Activated naive CD8-positive, alpha-beta T cell treated with anti-CD3 and anti-CD28 coated beads, Interleukin-2, amount 50 U/mL, for 24 hours (primary cell): Measurements from ENCODE around the gene TMEM98.
"Not testable (repeated sequence)": the region's sequence is repeated elsewhere in the genome, so short reads cannot be mapped to it uniquely, and the experiment has no call there.

ENCODE experiments used
- ATAC-seq: fragments of 150-1000 bp; cut with Tn5 transposase; one replicate; pipeline ENCODE4 v1.10.0; 2021
- DNase-seq: peaks from one replicate; pipeline ENCODE4 v3.0.0; 2021
- H3K27ac Mint-ChIP-seq: one replicate; pipeline ENCODE4 v1.8.0; 2021; ENCODE audit warnings: mild to moderate bottlenecking, mixed read lengths
- H3K27me3 Mint-ChIP-seq: one replicate; pipeline ENCODE4 v1.8.0; 2021; ENCODE audit warnings: mixed read lengths
- H3K36me3 Mint-ChIP-seq: one replicate; pipeline ENCODE4 v1.8.0; 2021; ENCODE audit warnings: low read depth, mixed read lengths
- H3K4me1 Mint-ChIP-seq: one replicate; pipeline ENCODE4 v1.8.0; 2021; ENCODE audit warnings: mixed read lengths
- H3K4me3 Mint-ChIP-seq: one replicate; pipeline ENCODE4 v1.8.0; 2021; ENCODE audit warnings: mild to moderate bottlenecking, moderate library complexity, mixed read lengths
- H3K9me3 Mint-ChIP-seq: one replicate; pipeline ENCODE4 v1.8.0; 2021; ENCODE audit warnings: mixed read lengths

TMEM98 gene

GRCh38 chr17:32904891-32905290, 23.1 kb upstream of the TMEM98 start:
- Mint-ChIP-seq H3K27me3 (peaks cover 31% of the 10 kb centered on the region), H3K27ac (no peak overlapping the region)
- no peak for ATAC-seq

GRCh38 chr17:32907583-32907982, 20.4 kb upstream of the TMEM98 start:
- H3K27me3 Mint-ChIP-seq: peaks cover 24% of the 10 kb centered on the region

More at GRCh38 chr17:32904891-32905290, 23.1 kb upstream of the TMEM98 start:
- Mint-ChIP-seq H3K36me3 (no peaks in the 10 kb centered on the region), H3K9me3 (no peaks in the 10 kb centered on the region), H3K4me3 (no peak overlapping the region), H3K4me1 (peaks cover 20% of the 10 kb centered on the region)
- DNase-seq: no peak

GRCh38 chr17:32909787-32910369, 18.1 kb upstream of the TMEM98 start:
- Mint-ChIP-seq H3K9me3 (no peaks in the 10 kb centered on the region), H3K27ac (no peak overlapping the region), H3K4me1 (peaks cover 12% of the 10 kb centered on the region), H3K4me3 (no peak overlapping the region), H3K36me3 (no peaks in the 10 kb centered on the region), H3K27me3 (peaks cover 16% of the 10 kb centered on the region)
- peak; percentile 67 for DNase-seq
- peak; percentile 73 for ATAC-seq

More at GRCh38 chr17:32907583-32907982, 20.4 kb upstream of the TMEM98 start:
- Mint-ChIP-seq H3K9me3 (no peaks in the 10 kb centered on the region), H3K36me3 (no peaks in the 10 kb centered on the region), H3K4me3 (no peak overlapping the region), H3K4me1 (peaks cover 20% of the 10 kb centered on the region), H3K27ac (no peak overlapping the region)
- ATAC-seq (no peak), DNase-seq (no peak)

GRCh38 chr17:32910769-32911168, 17.2 kb upstream of the TMEM98 start:
- ATAC-seq: no peak
- H3K4me3 Mint-ChIP-seq: no peak overlapping the region
- no peak overlapping the region for H3K27ac Mint-ChIP-seq
- peaks cover 9% of the 10 kb centered on the region for H3K27me3 Mint-ChIP-seq
- H3K9me3 Mint-ChIP-seq: no peaks in the 10 kb centered on the region
- H3K4me1 Mint-ChIP-seq: peaks cover 12% of the 10 kb centered on the region
- no peaks in the 10 kb centered on the region for H3K36me3 Mint-ChIP-seq
- DNase-seq: no peak

GRCh38 chr17:32912218-32912897, 15.6 kb upstream of the TMEM98 start:
- Mint-ChIP-seq H3K27me3 (peaks cover 9% of the 10 kb centered on the region), H3K9me3 (no peaks in the 10 kb centered on the region), H3K4me3 (no peak overlapping the region), H3K36me3 (no peaks in the 10 kb centered on the region), H3K4me1 (peaks cover 13% of the 10 kb centered on the region), H3K27ac (no peak overlapping the region)
- DNase-seq: no peak
- ATAC-seq: no peak

- DNase-seq (no peak), ATAC-seq (no peak)
- Mint-ChIP-seq H3K4me1 (peaks cover 16% of the 10 kb centered on the region), H3K27me3 (peaks cover 7% of the 10 kb centered on the region), H3K36me3 (no peaks in the 10 kb centered on the region), H3K4me3 (no peak overlapping the region), H3K27ac (no peak overlapping the region), H3K9me3 (no peaks in the 10 kb centered on the region)
Observed at GRCh38 chr17:32913593-32913992, 14.4 kb upstream of the TMEM98 start.

- peak; percentile 20 for DNase-seq
- peaks cover 5% of the 10 kb centered on the region for H3K27me3 Mint-ChIP-seq
- no peak overlapping the region for H3K4me3 Mint-ChIP-seq
- H3K27ac Mint-ChIP-seq: no peak overlapping the region
- H3K9me3 Mint-ChIP-seq: no peaks in the 10 kb centered on the region
- no peaks in the 10 kb centered on the region for H3K36me3 Mint-ChIP-seq
- peak; percentile 55 for ATAC-seq
- H3K4me1 Mint-ChIP-seq: peaks cover 16% of the 10 kb centered on the region
Observed at GRCh38 chr17:32914181-32914580, 13.8 kb upstream of the TMEM98 start.

GRCh38 chr17:32915245-32915644, 12.7 kb upstream of the TMEM98 start:
- no peak for ATAC-seq
- Mint-ChIP-seq H3K27ac (no peak overlapping the region), H3K4me1 (peaks cover 16% of the 10 kb centered on the region), H3K4me3 (no peak overlapping the region), H3K27me3 (peaks cover 3% of the 10 kb centered on the region), H3K9me3 (no peaks in the 10 kb centered on the region), H3K36me3 (no peaks in the 10 kb centered on the region)
- no peak for DNase-seq

- peaks cover 16% of the 10 kb centered on the region for H3K4me1 Mint-ChIP-seq
- ATAC-seq: no peak
- no peaks in the 10 kb centered on the region for H3K36me3 Mint-ChIP-seq
- H3K27ac Mint-ChIP-seq: no peak overlapping the region
- no peak for DNase-seq
- H3K27me3 Mint-ChIP-seq: peaks cover 3% of the 10 kb centered on the region
- H3K9me3 Mint-ChIP-seq: no peaks in the 10 kb centered on the region
- no peak overlapping the region for H3K4me3 Mint-ChIP-seq
Observed at GRCh38 chr17:32916134-32916533, 11.8 kb upstream of the TMEM98 start.

- H3K27ac Mint-ChIP-seq: no peak overlapping the region
- H3K27me3 Mint-ChIP-seq: peaks cover 3% of the 10 kb centered on the region
- H3K4me1 Mint-ChIP-seq: peaks cover 16% of the 10 kb centered on the region
- DNase-seq: no peak
- ATAC-seq: no peak
- H3K36me3 Mint-ChIP-seq: no peaks in the 10 kb centered on the region
- no peaks in the 10 kb centered on the region for H3K9me3 Mint-ChIP-seq
- H3K4me3 Mint-ChIP-seq: no peak overlapping the region
Observed at GRCh38 chr17:32917081-32917480, 10.9 kb upstream of the TMEM98 start.

- Mint-ChIP-seq H3K36me3 (no peaks in the 10 kb centered on the region), H3K4me1 (peaks cover 16% of the 10 kb centered on the region), H3K27ac (no peak overlapping the region), H3K27me3 (peaks cover 3% of the 10 kb centered on the region), H3K9me3 (no peaks in the 10 kb centered on the region), H3K4me3 (no peak overlapping the region)
- ATAC-seq (no peak), DNase-seq (no peak)
Observed at GRCh38 chr17:32917842-32918241, 10.1 kb upstream of the TMEM98 start.

GRCh38 chr17:32919876-32920275, 8.1 kb upstream of the TMEM98 start:
- not testable (repeated sequence) for H3K27me3 Mint-ChIP-seq, H3K4me1 Mint-ChIP-seq, H3K27ac Mint-ChIP-seq, ATAC-seq, DNase-seq, H3K9me3 Mint-ChIP-seq, H3K36me3 Mint-ChIP-seq, H3K4me3 Mint-ChIP-seq

GRCh38 chr17:32920293-32920692, 7.7 kb upstream of the TMEM98 start:
- no peaks in the 10 kb centered on the region for H3K9me3 Mint-ChIP-seq
- H3K4me1 Mint-ChIP-seq: peaks cover 3% of the 10 kb centered on the region
- no peak overlapping the region for H3K4me3 Mint-ChIP-seq

GRCh38 chr17:32921017-32921416, 6.9 kb upstream of the TMEM98 start:
- DNase-seq: no peak
- H3K9me3 Mint-ChIP-seq: no peaks in the 10 kb centered on the region
- no peak overlapping the region for H3K4me3 Mint-ChIP-seq
- H3K27me3 Mint-ChIP-seq: peaks cover 5% of the 10 kb centered on the region
- no peak overlapping the region for H3K27ac Mint-ChIP-seq
- H3K4me1 Mint-ChIP-seq: peaks cover 3% of the 10 kb centered on the region
- ATAC-seq: no peak
- H3K36me3 Mint-ChIP-seq: no peaks in the 10 kb centered on the region

More at GRCh38 chr17:32920293-32920692, 7.7 kb upstream of the TMEM98 start:
- ATAC-seq: no peak
- Mint-ChIP-seq H3K36me3 (no peaks in the 10 kb centered on the region), H3K27ac (no peak overlapping the region), H3K27me3 (no peaks in the 10 kb centered on the region)
- DNase-seq: no peak

GRCh38 chr17:32923905-32924304, 4.0 kb upstream of the TMEM98 start:
- not testable (repeated sequence) for DNase-seq, H3K36me3 Mint-ChIP-seq

More at GRCh38 chr17:32923905-32924304, 4.0 kb upstream of the TMEM98 start:
- H3K4me1 Mint-ChIP-seq, ATAC-seq, H3K27ac Mint-ChIP-seq, H3K9me3 Mint-ChIP-seq, H3K4me3 Mint-ChIP-seq: not testable (repeated sequence)
- peaks cover 15% of the 10 kb centered on the region for H3K27me3 Mint-ChIP-seq
